HepG2 (cell line): ENCODE results near the gene SMURF2. TPM values are rescaled to one million over a fixed set of nuclear protein-coding genes. Genes with fewer than 3 reads are reported as not detected.

Experiments used
- ATAC-seq: fragments of 200-7000 bp; cut with Tn5 transposase; 3 replicates; pipeline ENCODE4 v1.9.1; 2020; ENCODE audit warnings: mild to moderate bottlenecking, moderate library complexity
- BruUV-seq: library from RNA; stranded (reverse); fragments of 400-500 nt; replicated peaks from 2 replicates; lab custom pipeline; 2021; lab: Mats Ljungman, UMichigan
- CTCF ChIA-PET: fragments of 300-600 bp; formaldehyde crosslinking; extraction: SDS; loops from one replicate; lab custom pipeline; 2021; ENCODE audit warnings: low total read pairs, inconsistent platforms, low intra/inter-chr PET ratio; lab: Yijun Ruan, JAX
- POLR2A ChIA-PET: fragments of 350-600 bp; sonication (Branson Sonifier 250); formaldehyde crosslinking; loops from one replicate; lab custom pipeline; 2020; ENCODE audit warnings: antibody characterized with exemption, inconsistent platforms; lab: Yijun Ruan, JAX
- DNase-seq: peaks from one replicate; pipeline ENCODE4 v3.0.0-alpha.2; 2015; ENCODE audit warnings: low spot score
- FAIRE-seq: peaks from 3 replicates; lab custom pipeline; 2011; peaks lifted over from hg19 to GRCh38; lab: Jason Lieb, UNC
- H2AFZ ChIP-seq: one replicate; pipeline ENCODE4 v1.6.1; 2011; ENCODE audit warnings: low read length, inconsistent platforms
- H3K27ac ChIP-seq: fragments of 300-600 bp; 3 replicates; pipeline ENCODE4 v1.8.0; 2011; ENCODE audit warnings: mixed run types, mild to moderate bottlenecking, mixed read lengths, low read length, inconsistent platforms; ENCODE audit not compliant: insufficient read depth; ENCODE audit errors: extremely low read length
- H3K27me3 ChIP-seq, 2 experiments: fragments of 200-600 bp in 1 of 2; 2 replicates in 1 of 2; 3 replicates in 1 of 2; pipeline versions ENCODE4 v1.6.0 to v1.8.0; 2011; ENCODE audit warnings: low read length in 2 of 2, mild to moderate bottlenecking in 2 of 2, moderate library complexity in 2 of 2, inconsistent platforms in 1 of 2; ENCODE audit not compliant: insufficient read depth in 2 of 2, control insufficient read depth in 1 of 2
- H3K36me3 ChIP-seq, 2 experiments: fragments of 200-600 bp in 1 of 2; replicated peaks in 1 of 2; 2 replicates in 1 of 2; 3 replicates in 1 of 2; pipeline versions ENCODE4 v1.5.1 to v1.8.0; 2011; ENCODE audit warnings: low read length in 2 of 2, inconsistent platforms in 1 of 2; ENCODE audit not compliant: insufficient read depth in 2 of 2, control insufficient read depth in 1 of 2
- H3K4me1 ChIP-seq: 2 replicates; pipeline ENCODE4 v1.5.1; 2012; ENCODE audit warnings: low read length, inconsistent platforms; ENCODE audit not compliant: insufficient read depth
- H3K4me2 ChIP-seq: 2 replicates; pipeline ENCODE4 v1.6.0; 2011; ENCODE audit warnings: low read depth, low read length, inconsistent platforms
- H3K4me3 ChIP-seq, 3 experiments: fragments of 200-600 bp in 1 of 3; sonication (generic), shearing (Covaris generic) in 1 of 3; replicated peaks in 1 of 3; 2 replicates each; pipeline ENCODE4 v1.5.1; 2011 to 2016; ENCODE audit warnings: low read length in 3 of 3, inconsistent platforms in 2 of 3, low read depth in 2 of 3, mild to moderate bottlenecking in 2 of 3, control low read depth in 1 of 3, mixed read lengths in 1 of 3; ENCODE audit not compliant: insufficient read depth in 1 of 3
- H3K79me2 ChIP-seq: one replicate; pipeline ENCODE4 v1.6.1; 2011; ENCODE audit warnings: low read length, inconsistent platforms; ENCODE audit not compliant: insufficient read depth
- H3K9ac ChIP-seq: 2 replicates; pipeline ENCODE4 v1.6.0; 2011; ENCODE audit warnings: mild to moderate bottlenecking, low read depth, low read length, inconsistent platforms; ENCODE audit not compliant: insufficient read depth
- H3K9me3 ChIP-seq: 2 replicates; pipeline ENCODE4 v1.5.1; 2012; ENCODE audit warnings: mild to moderate bottlenecking, low read length
- H4K20me1 ChIP-seq: 2 replicates; pipeline ENCODE4 v1.6.0; 2011; ENCODE audit warnings: inconsistent platforms, mild to moderate bottlenecking, low read length, moderate library complexity; ENCODE audit not compliant: insufficient read depth
- ATF7-NPFF ChIP-seq: sonication (generic); formaldehyde crosslinking; IDR thresholded peaks from 2 replicates; pipeline ENCODE4 v1.8.1; 2023; ENCODE audit warnings: mild to moderate bottlenecking, low read depth, missing genetic modification reagents, moderate library complexity
- CBX5 ChIP-seq: sonication (generic); formaldehyde crosslinking; IDR thresholded peaks from 2 replicates; pipeline ENCODE4 v1.4.0; 2020; ENCODE audit warnings: missing genetic modification reagents, borderline replicate concordance
- FOXK2 ChIP-seq: fragments of 450-650 bp; IDR thresholded peaks from 2 replicates; pipeline ENCODE4 v1.6.1; 2016
- GZF1 ChIP-seq: sonication (generic); formaldehyde crosslinking; IDR thresholded peaks from 2 replicates; pipeline ENCODE4 v1.5.1; 2020; ENCODE audit warnings: mild to moderate bottlenecking, missing genetic modification reagents
- KDM2A ChIP-seq: sonication (generic); formaldehyde crosslinking; IDR thresholded peaks from 2 replicates; pipeline ENCODE4 v1.4.0; 2020; ENCODE audit warnings: low read depth, missing genetic modification reagents, borderline replicate concordance
- MBD4 ChIP-seq: IDR thresholded peaks from 2 replicates; pipeline ENCODE4 v1.6.1; 2012; ENCODE audit warnings: low read length, inconsistent platforms, borderline replicate concordance
- MYPOP ChIP-seq: sonication (generic); formaldehyde crosslinking; IDR thresholded peaks from 2 replicates; pipeline ENCODE4 v1.8.1; 2023; ENCODE audit warnings: mild to moderate bottlenecking, moderate library complexity, missing genetic modification reagents
- REST ChIP-seq, 2 experiments: IDR thresholded peaks; 2 replicates each; pipeline ENCODE4 v1.6.1; 2011 to 2012; ENCODE audit warnings: low read length in 2 of 2, borderline replicate concordance in 1 of 2, low read depth in 1 of 2, mild to moderate bottlenecking in 1 of 2, moderate library complexity in 1 of 2
- SMARCE1 ChIP-seq: fragments of 450-650 bp; IDR thresholded peaks from 2 replicates; pipeline ENCODE4 v1.6.1; 2017; ENCODE audit warnings: borderline replicate concordance
- TMF1 ChIP-seq: sonication (generic); formaldehyde crosslinking; IDR thresholded peaks from 2 replicates; pipeline ENCODE4 v1.8.1; 2022; ENCODE audit warnings: low read depth, missing genetic modification reagents
- ZNF446 ChIP-seq: sonication (generic); formaldehyde crosslinking; IDR thresholded peaks from 2 replicates; pipeline ENCODE4 v1.5.0; 2020; ENCODE audit warnings: mild to moderate bottlenecking, missing genetic modification reagents
- ZNF792 ChIP-seq: IDR thresholded peaks from 2 replicates; pipeline ENCODE4 v1.6.1; 2016
- ZNF883 ChIP-seq: sonication (generic); formaldehyde crosslinking; IDR thresholded peaks from 2 replicates; pipeline ENCODE4 v1.5.1; 2020; ENCODE audit warnings: mild to moderate bottlenecking, missing genetic modification reagents; ENCODE audit errors: not compliant biosample characterization
- WGBS: methylation state at CpG from one replicate; pipeline ENCODE4 v1.1.6; 2017; ENCODE audit warnings: low lambda C conversion rate; 5-methylcytosine and 5-hydroxymethylcytosine counted together
- in situ Hi-C: cut with HindIII; loops from 2 replicates; pipeline ENCODE4 v1.10.0; 2017; ENCODE audit warnings: low pct_unique_long_range_greater_than_20kb; ENCODE audit not compliant: extremely low pct_ligation_motif_present
- intact Hi-C: fragments of 100-400 bp; cut with micrococcal nuclease; formaldehyde crosslinking; loops from one replicate; pipeline ENCODE4 v1.10.0; 2022; ENCODE audit not compliant: unreplicated experiment
- polyA plus RNA-seq, 8 experiments: library from polyadenylated mRNA; depleted of rRNA in 3 of 8; stranded (reverse) in 7 of 8; unstranded in 1 of 8; fragments of >200 nt; fragmentation: Illumina TruSeq in 4 of 8; extraction: Trizol in 4 of 8; gene quantifications; 2 replicates each; pipeline versions ENCODE4 v1.2.1 to v1.2.3, GENCODE V29; 2011 to 2016; ENCODE audit warnings: low read depth in 4 of 8, missing spikeins in 1 of 8, mixed read lengths in 1 of 8; ENCODE audit not compliant: insufficient read depth in 1 of 8
- total RNA-seq, 5 experiments: library from RNA; depleted of rRNA; stranded (reverse); fragments of >200 nt; fragmentation: Illumina TruSeq; extraction: Trizol; gene quantifications; 2 replicates each; pipeline ENCODE4 v1.2.3, GENCODE V29; 2016; ENCODE audit warnings: low read depth in 1 of 5
- TF ChIP-seq, protein P1 (sequence below): IDR thresholded peaks from 2 replicates; pipeline ENCODE4 v1.6.1; 2016; ENCODE audit warnings: low read depth, missing genetic modification reagents, missing compliant biosample characterization

The SMURF2 gene
- total and polyA plus RNA-seq, 2 of the 13 experiments (the other 11 are each of a cell fraction or from before 2014, with no cell fraction given) = 14.9 to 24.3 TPM

- POLR2A ChIA-PET = no interaction called here
- H4K20me1 ChIP-seq = peaks cover 5% of the 10 kb centered on the region
These were observed 53.5 kb downstream of the SMURF2 start for GRCh38 chr17:64608571-64608981.

More at GRCh38 chr17:64608571-64608981, 53.5 kb downstream of the SMURF2 start:
- intact Hi-C loops = no loop called here
- Histone ChIP-seq H3K9me3 (no peaks in the 10 kb centered on the region), H3K27ac (no peak overlapping the region), H3K27me3 (no peaks in the 10 kb centered on the region), H3K79me2 (peaks cover 7% of the 10 kb centered on the region), H3K9ac (no peak overlapping the region), H3K4me3 (no peak overlapping the region), H3K4me2 (no peak overlapping the region), H3K36me3 (no peaks in the 10 kb centered on the region; a peak in 1 of 5 replicates), H2AFZ (no peak overlapping the region), H3K4me1 (peaks cover 11% of the 10 kb centered on the region)
- in situ Hi-C loops = no loop called here
- BruUV-seq = no TSS peak
- CTCF ChIA-PET = no interaction called here
- no peak for DNase-seq
- TF ChIP-seq TMF1 (CRISPR knock-in tag) (no peak), SMARCE1 (no peak), MYPOP (CRISPR knock-in tag) (no peak), REST (IDR thresholded peaks at IDR 0.05; ENCODE audit: borderline replicate concordance in 1 of 2, low read depth in 1 of 2, low read length in 2 of 2) (no peak), CBX5 (CRISPR knock-in tag) (no peak), FOXK2 (no peak), ZNF883 (no peak), GZF1 (CRISPR knock-in tag) (no peak), ZNF792 (no peak), ZNF446 (CRISPR knock-in tag) (no peak), KDM2A (CRISPR knock-in tag) (no peak), ATF7-NPFF (CRISPR knock-in tag) (no peak), MBD4 (no peak)
- TF ChIP-seq, protein P1, sequence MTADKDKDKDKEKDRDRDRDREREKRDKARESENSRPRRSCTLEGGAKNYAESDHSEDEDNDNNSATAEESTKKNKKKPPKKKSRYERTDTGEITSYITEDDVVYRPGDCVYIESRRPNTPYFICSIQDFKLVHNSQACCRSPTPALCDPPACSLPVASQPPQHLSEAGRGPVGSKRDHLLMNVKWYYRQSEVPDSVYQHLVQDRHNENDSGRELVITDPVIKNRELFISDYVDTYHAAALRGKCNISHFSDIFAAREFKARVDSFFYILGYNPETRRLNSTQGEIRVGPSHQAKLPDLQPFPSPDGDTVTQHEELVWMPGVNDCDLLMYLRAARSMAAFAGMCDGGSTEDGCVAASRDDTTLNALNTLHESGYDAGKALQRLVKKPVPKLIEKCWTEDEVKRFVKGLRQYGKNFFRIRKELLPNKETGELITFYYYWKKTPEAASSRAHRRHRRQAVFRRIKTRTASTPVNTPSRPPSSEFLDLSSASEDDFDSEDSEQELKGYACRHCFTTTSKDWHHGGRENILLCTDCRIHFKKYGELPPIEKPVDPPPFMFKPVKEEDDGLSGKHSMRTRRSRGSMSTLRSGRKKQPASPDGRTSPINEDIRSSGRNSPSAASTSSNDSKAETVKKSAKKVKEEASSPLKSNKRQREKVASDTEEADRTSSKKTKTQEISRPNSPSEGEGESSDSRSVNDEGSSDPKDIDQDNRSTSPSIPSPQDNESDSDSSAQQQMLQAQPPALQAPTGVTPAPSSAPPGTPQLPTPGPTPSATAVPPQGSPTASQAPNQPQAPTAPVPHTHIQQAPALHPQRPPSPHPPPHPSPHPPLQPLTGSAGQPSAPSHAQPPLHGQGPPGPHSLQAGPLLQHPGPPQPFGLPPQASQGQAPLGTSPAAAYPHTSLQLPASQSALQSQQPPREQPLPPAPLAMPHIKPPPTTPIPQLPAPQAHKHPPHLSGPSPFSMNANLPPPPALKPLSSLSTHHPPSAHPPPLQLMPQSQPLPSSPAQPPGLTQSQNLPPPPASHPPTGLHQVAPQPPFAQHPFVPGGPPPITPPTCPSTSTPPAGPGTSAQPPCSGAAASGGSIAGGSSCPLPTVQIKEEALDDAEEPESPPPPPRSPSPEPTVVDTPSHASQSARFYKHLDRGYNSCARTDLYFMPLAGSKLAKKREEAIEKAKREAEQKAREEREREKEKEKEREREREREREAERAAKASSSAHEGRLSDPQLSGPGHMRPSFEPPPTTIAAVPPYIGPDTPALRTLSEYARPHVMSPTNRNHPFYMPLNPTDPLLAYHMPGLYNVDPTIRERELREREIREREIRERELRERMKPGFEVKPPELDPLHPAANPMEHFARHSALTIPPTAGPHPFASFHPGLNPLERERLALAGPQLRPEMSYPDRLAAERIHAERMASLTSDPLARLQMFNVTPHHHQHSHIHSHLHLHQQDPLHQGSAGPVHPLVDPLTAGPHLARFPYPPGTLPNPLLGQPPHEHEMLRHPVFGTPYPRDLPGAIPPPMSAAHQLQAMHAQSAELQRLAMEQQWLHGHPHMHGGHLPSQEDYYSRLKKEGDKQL (CRISPR knock-in tag) = no peak
- WGBS = 85% methylated on average over 2 of the region's 2 CpGs
- no peak for ATAC-seq
- FAIRE-seq = no peak
